Mesenchymal stem cell (in vitro differentiated cells and primary cell): ENCODE measurements around the gene AKAP13.
"Not testable (repeated sequence)": the region's sequence is repeated elsewhere in the genome, so short reads cannot be mapped to it uniquely, and the experiment has no call there.

Experiments used
- DNase-seq: peaks from one replicate; pipeline ENCODE4 v3.0.0-alpha.2; 2013
- H2AFZ ChIP-seq: one replicate; pipeline ENCODE4 v1.6.1; 2013; ENCODE audit warnings: low read depth, mild to moderate bottlenecking, control low read depth, inconsistent platforms, low read length, moderate library complexity
- H2AK5ac ChIP-seq: 2 replicates; pipeline ENCODE4 v1.6.1; 2013; ENCODE audit warnings: low read length, moderate library complexity, mild to moderate bottlenecking, inconsistent platforms; ENCODE audit not compliant: severe bottlenecking
- H2BK120ac ChIP-seq: one replicate; pipeline ENCODE4 v1.6.1; 2013; ENCODE audit warnings: low read depth, mild to moderate bottlenecking, inconsistent platforms, low read length, moderate library complexity
- H2BK12ac ChIP-seq, 2 experiments: one replicate each; pipeline ENCODE4 v1.6.1; 2013; ENCODE audit warnings: inconsistent platforms in 2 of 2, low read length in 2 of 2, mild to moderate bottlenecking in 2 of 2, moderate library complexity in 2 of 2, control low read depth in 1 of 2
- H2BK15ac ChIP-seq: one replicate; pipeline ENCODE4 v1.6.1; 2013; ENCODE audit warnings: mild to moderate bottlenecking, low read depth, inconsistent platforms; ENCODE audit not compliant: poor library complexity, severe bottlenecking
- H2BK5ac ChIP-seq: 2 replicates; pipeline ENCODE4 v1.6.1; 2013; ENCODE audit warnings: low read depth, mild to moderate bottlenecking, low read length, control low read depth, inconsistent platforms; ENCODE audit not compliant: poor library complexity, severe bottlenecking
- H3K14ac ChIP-seq, 2 experiments: one replicate each; pipeline ENCODE4 v1.6.1; 2013; ENCODE audit warnings: inconsistent platforms in 2 of 2, low read length in 2 of 2, control low read depth in 1 of 2, mild to moderate bottlenecking in 1 of 2, moderate library complexity in 1 of 2
- H3K18ac ChIP-seq, 2 experiments: one replicate each; pipeline ENCODE4 v1.6.1; 2013; ENCODE audit warnings: inconsistent platforms in 2 of 2, low read length in 2 of 2, control low read depth in 1 of 2, low read depth in 1 of 2, mild to moderate bottlenecking in 1 of 2
- H3K23ac ChIP-seq, 2 experiments: one replicate each; pipeline ENCODE4 v1.6.1; 2013; ENCODE audit warnings: inconsistent platforms in 2 of 2, low read length in 2 of 2, mild to moderate bottlenecking in 2 of 2, moderate library complexity in 2 of 2, control low read depth in 1 of 2
- H3K27ac ChIP-seq: 2 replicates; pipeline ENCODE4 v1.5.1; 2013; ENCODE audit warnings: mild to moderate bottlenecking, moderate library complexity, low read length, control low read depth, inconsistent platforms; ENCODE audit not compliant: poor library complexity, severe bottlenecking
- H3K27me3 ChIP-seq, 2 experiments: 2 replicates each; pipeline versions ENCODE4 v1.6.1 to v1.7.0; 2013; ENCODE audit warnings: low read length in 2 of 2, mild to moderate bottlenecking in 2 of 2, moderate library complexity in 2 of 2, control low read depth in 1 of 2, inconsistent platforms in 1 of 2; ENCODE audit not compliant: control insufficient read depth in 1 of 2, insufficient read depth in 1 of 2
- H3K36me3 ChIP-seq, 2 experiments: 2 replicates each; pipeline versions ENCODE4 v1.6.1 to v1.7.0; 2013; ENCODE audit warnings: low read length in 2 of 2, control low read depth in 1 of 2, inconsistent platforms in 1 of 2, low read depth in 1 of 2, mild to moderate bottlenecking in 1 of 2; ENCODE audit not compliant: insufficient read depth in 2 of 2, control insufficient read depth in 1 of 2
- H3K4ac ChIP-seq, 2 experiments: one replicate each; pipeline ENCODE4 v1.6.1; 2013; ENCODE audit warnings: inconsistent platforms in 2 of 2, low read length in 2 of 2, mild to moderate bottlenecking in 2 of 2, moderate library complexity in 2 of 2, control low read depth in 1 of 2, low read depth in 1 of 2
- H3K4me1 ChIP-seq: 2 replicates; pipeline ENCODE4 v1.6.1; 2013; ENCODE audit warnings: low read depth, low read length, control low read depth; ENCODE audit not compliant: control insufficient read depth, insufficient read depth
- H3K4me2 ChIP-seq: 2 replicates; pipeline ENCODE4 v1.6.1; 2013; ENCODE audit warnings: low read length, mild to moderate bottlenecking, inconsistent platforms; ENCODE audit not compliant: poor library complexity, severe bottlenecking
- H3K4me3 ChIP-seq, 2 experiments: 2 replicates each; pipeline versions ENCODE4 v1.5.1 to v1.7.0; 2013; ENCODE audit warnings: low read length in 2 of 2, mild to moderate bottlenecking in 2 of 2, control low read depth in 1 of 2, low read depth in 1 of 2; ENCODE audit not compliant: insufficient read depth in 1 of 2
- H3K79me1 ChIP-seq: replicated peaks from 2 replicates; pipeline ENCODE4 v1.6.1; 2013; ENCODE audit warnings: mild to moderate bottlenecking, control low read depth, low read length, inconsistent platforms; ENCODE audit not compliant: poor library complexity, severe bottlenecking
- H3K9ac ChIP-seq: 2 replicates; pipeline ENCODE4 v1.7.0; 2013; ENCODE audit warnings: mild to moderate bottlenecking, low read length, moderate library complexity
- H3K9me3 ChIP-seq: 2 replicates; pipeline ENCODE4 v1.7.0; 2013; ENCODE audit warnings: mild to moderate bottlenecking, low read length; ENCODE audit not compliant: control insufficient read depth
- H4K8ac ChIP-seq: one replicate; pipeline ENCODE4 v1.6.1; 2013; ENCODE audit warnings: inconsistent platforms, mild to moderate bottlenecking, low read length, moderate library complexity
- H4K91ac ChIP-seq: one replicate; pipeline ENCODE4 v1.6.1; 2013; ENCODE audit warnings: mild to moderate bottlenecking, low read length, inconsistent platforms
- WGBS: methylation state at CpG from one replicate; pipeline ENCODE4 v1.1.7; 2013; ENCODE audit warnings: mixed read lengths; 5-methylcytosine and 5-hydroxymethylcytosine counted together

Gene AKAP13

DNA sequence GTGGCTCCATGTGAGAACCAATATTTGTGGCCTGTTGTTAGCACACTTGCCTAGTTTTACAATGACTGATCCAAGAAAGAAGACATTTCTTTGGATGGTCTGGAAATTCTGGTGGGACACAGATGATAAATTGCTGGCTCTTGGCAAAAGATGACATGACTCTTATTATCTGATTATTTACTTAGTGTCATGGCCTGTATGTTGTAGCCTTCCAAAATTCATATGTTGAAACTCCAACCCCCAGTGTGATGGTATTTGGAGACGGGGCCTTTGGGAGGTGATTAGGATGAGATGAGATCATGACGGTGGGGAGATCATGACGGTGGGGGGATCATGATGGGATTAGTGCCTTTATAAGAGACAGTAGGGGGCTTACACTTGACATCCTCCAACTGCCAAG is 30.0 kb upstream of the AKAP13 start:
- Histone ChIP-seq H3K4ac (no peak overlapping the region), H3K36me3 (no peaks in the 10 kb centered on the region), H4K8ac (no peak overlapping the region), H2AK5ac (peak overlapping the region; percentile 13), H3K4me2 (no peak overlapping the region), H3K9me3 (no peaks in the 10 kb centered on the region), H3K4me1 (peaks cover 8% of the 10 kb centered on the region), H4K91ac (no peak overlapping the region), H2BK12ac (no peak overlapping the region), H3K9ac (no peak overlapping the region), H3K18ac (no peak overlapping the region), H3K4me3 (no peak overlapping the region), H2BK15ac (no peak overlapping the region), H2AFZ (no peak overlapping the region), H3K14ac (no peak overlapping the region), H3K23ac (no peak overlapping the region), H3K79me1 (no peaks in the 10 kb centered on the region), H2BK120ac (no peak overlapping the region), H3K27me3 (no peaks in the 10 kb centered on the region), H3K27ac (no peak overlapping the region), H2BK5ac (no peak overlapping the region)
- DNase-seq = no peak
- WGBS = 100% methylated on average over 3 of the region's 3 CpGs

GRCh38 chr15:85351501-85351900 is 28.9 kb upstream of the AKAP13 start:
- not testable (repeated sequence) for DNase-seq, H2BK12ac ChIP-seq, H4K8ac ChIP-seq, H3K9ac ChIP-seq, H3K36me3 ChIP-seq, H3K23ac ChIP-seq, H2AFZ ChIP-seq, H3K14ac ChIP-seq, H3K4me2 ChIP-seq, H3K79me1 ChIP-seq, H2BK120ac ChIP-seq, H2AK5ac ChIP-seq, H2BK15ac ChIP-seq, H2BK5ac ChIP-seq, H3K4me3 ChIP-seq, H4K91ac ChIP-seq, H3K27me3 ChIP-seq, H3K4ac ChIP-seq, H3K18ac ChIP-seq, H3K4me1 ChIP-seq, H3K9me3 ChIP-seq, H3K27ac ChIP-seq
- WGBS = 96% methylated on average over 8 of the region's 8 CpGs

- no peak for DNase-seq
These were observed 28.4 kb upstream of the AKAP13 start for GRCh38 chr15:85351965-85352364.

DNA sequence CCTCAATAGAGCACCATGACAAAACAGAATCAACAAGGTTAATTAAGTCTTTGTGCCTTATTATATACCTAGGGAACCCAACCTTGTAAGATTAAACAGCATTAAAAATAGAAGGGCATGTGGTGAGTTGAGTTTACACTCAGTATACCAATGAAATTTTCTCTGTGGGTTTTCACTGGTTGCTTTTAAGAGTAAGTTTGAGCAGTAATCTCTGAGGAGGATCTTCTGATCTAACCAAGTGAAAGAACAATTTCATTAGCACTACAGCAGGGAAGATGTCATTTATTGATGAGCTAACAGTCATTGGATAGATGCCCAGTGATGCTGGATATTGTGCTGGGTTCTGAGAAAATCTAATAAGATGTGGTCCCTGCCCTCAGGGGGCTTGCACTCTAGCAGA is 26.9 kb upstream of the AKAP13 start:
- H2BK120ac ChIP-seq = no peak overlapping the region
- H3K4ac ChIP-seq = no peak overlapping the region
- no peak overlapping the region for H2BK5ac ChIP-seq
- H3K79me1 ChIP-seq = no peaks in the 10 kb centered on the region
- DNase-seq = no peak
- no peaks in the 10 kb centered on the region for H3K36me3 ChIP-seq
- H3K4me2 ChIP-seq = no peak overlapping the region
- no peak overlapping the region for H3K9ac ChIP-seq
- no peak overlapping the region for H3K14ac ChIP-seq
- no peaks in the 10 kb centered on the region for H3K27me3 ChIP-seq
- no peak overlapping the region for H2BK12ac ChIP-seq
- H2BK15ac ChIP-seq = no peak overlapping the region
- H3K18ac ChIP-seq = no peak overlapping the region
- no peak overlapping the region for H3K23ac ChIP-seq
- H3K4me1 ChIP-seq = peaks cover 8% of the 10 kb centered on the region
- peak overlapping the region; percentile 26 for H2AK5ac ChIP-seq
- no peak overlapping the region for H4K91ac ChIP-seq
- no peak overlapping the region for H2AFZ ChIP-seq
- H4K8ac ChIP-seq = no peak overlapping the region
- peak overlapping the region; percentile 7 for H3K27ac ChIP-seq
- no peaks in the 10 kb centered on the region for H3K9me3 ChIP-seq
- H3K4me3 ChIP-seq = no peak overlapping the region

More at GRCh38 chr15:85351965-85352364, 28.4 kb upstream of the AKAP13 start:
- Histone ChIP-seq H2BK12ac (no peak overlapping the region), H2AFZ (no peak overlapping the region), H2BK5ac (no peak overlapping the region), H3K4me3 (no peak overlapping the region), H3K36me3 (no peaks in the 10 kb centered on the region), H3K79me1 (no peaks in the 10 kb centered on the region), H3K23ac (no peak overlapping the region), H4K91ac (no peak overlapping the region), H3K9ac (no peak overlapping the region), H3K4me2 (no peak overlapping the region), H3K14ac (no peak overlapping the region), H3K4me1 (peaks cover 8% of the 10 kb centered on the region), H2BK120ac (no peak overlapping the region), H3K27ac (no peak overlapping the region), H2AK5ac (no peak overlapping the region), H2BK15ac (no peak overlapping the region), H4K8ac (no peak overlapping the region), H3K27me3 (no peaks in the 10 kb centered on the region), H3K4ac (no peak overlapping the region), H3K9me3 (no peaks in the 10 kb centered on the region), H3K18ac (no peak overlapping the region)
- 97% methylated on average over 3 of the region's 4 CpGs for WGBS
